Transverse colon (tissue), 4 donors: ENCODE results near the gene CCDC12. TPM values are rescaled to one million over a fixed set of nuclear protein-coding genes. Genes with fewer than 3 reads are reported as not detected.

Experiments
- DNase-seq: peaks from one replicate; pipeline ENCODE4 v3.0.0-alpha.2; 2019
- H3K27ac ChIP-seq, 4 donors: fragments of 200-600 bp; sonication (generic); 2 replicates each; pipeline ENCODE4 v1.5.1; 2016 to 2018; ENCODE audit warnings: inconsistent platforms in 4 of 4
- H3K27me3 ChIP-seq: fragments of 200-600 bp; sonication (generic); 2 replicates; pipeline ENCODE4 v1.5.1; 2017; ENCODE audit warnings: inconsistent platforms
- H3K36me3 ChIP-seq, 4 donors: fragments of 200-600 bp; sonication (generic); 2 replicates each; pipeline ENCODE4 v1.5.1; 2017 to 2019; ENCODE audit warnings: inconsistent platforms in 4 of 4
- H3K4me1 ChIP-seq, 4 donors: fragments of 200-600 bp; sonication (generic); 2 replicates each; pipeline ENCODE4 v1.5.1; 2017 to 2020; ENCODE audit warnings: inconsistent platforms in 4 of 4
- H3K4me3 ChIP-seq, 4 donors: fragments of 200-600 bp; sonication (generic); 1 replicate in 1 of 4; 2 replicates in 3 of 4; pipeline versions ENCODE4 v1.5.1 to v1.6.1; 2017 to 2019; ENCODE audit warnings: inconsistent platforms in 4 of 4
- H3K9me3 ChIP-seq, 2 donors: fragments of 200-600 bp; sonication (generic); 2 replicates each; pipeline ENCODE4 v1.5.1; 2017 to 2019; ENCODE audit warnings: inconsistent platforms in 2 of 2
- EP300 ChIP-seq: sonication (generic); formaldehyde crosslinking; IDR thresholded peaks from one replicate; pipeline ENCODE4 v1.6.1; 2017; ENCODE audit warnings: antibody characterized with exemption, low read depth
- POLR2A ChIP-seq: fragments of 450-650 bp; IDR thresholded peaks from one replicate; pipeline ENCODE4 v1.6.1; 2016; ENCODE audit warnings: antibody characterized with exemption, mild to moderate bottlenecking, moderate library complexity
- POLR2AphosphoS5 ChIP-seq, 3 donors: sonication (generic); formaldehyde crosslinking; IDR thresholded peaks; one replicate each; pipeline ENCODE4 v1.6.1; 2016; ENCODE audit warnings: antibody characterized with exemption in 3 of 3
- WGBS, 2 donors: methylation state at CpG; one replicate each; pipeline ENCODE4 v1.1.5; 2018; ENCODE audit warnings: low coverage in 1 of 2; 5-methylcytosine and 5-hydroxymethylcytosine counted together
- in situ Hi-C, 4 donors: fragments of 200-750 bp; cut with MboI; loops; one replicate each; pipeline versions ENCODE4 v1.15.0 to v1.15.1; 2017; ENCODE audit warnings: low sequenced_read_pairs in 3 of 4, low pct_ligation_motif_present in 1 of 4, low pct_unique_long_range_greater_than_20kb in 1 of 4
- intact Hi-C: fragments of 100-400 bp; cut with DNase I; formaldehyde crosslinking; loops from one replicate; pipeline ENCODE4 v1.15.1; 2023; ENCODE audit warnings: low total_unique reads
- total RNA-seq, 4 donors: library from RNA; depleted of rRNA; stranded (reverse); fragments of >200 nt; gene quantifications; one replicate each; pipeline ENCODE4 v1.1.0, GENCODE V29; 2016
- TF ChIP-seq, protein P1 (sequence below), 5 experiments: fragments of 200-600 bp in 3 of 5; fragments of 450-650 bp in 2 of 5; sonication (generic) in 3 of 5; IDR thresholded peaks; 1 replicate in 2 of 5; 2 replicates in 3 of 5; pipeline ENCODE4 v1.5.1; 2016 to 2017; ENCODE audit warnings: antibody characterized with exemption in 5 of 5, inconsistent platforms in 3 of 5, mild to moderate bottlenecking in 2 of 5, moderate library complexity in 1 of 5

CCDC12 gene
- total RNA-seq, 4 donors from 2014 or later = 50.1 to 72.9 (median 53.0) TPM

DNA sequence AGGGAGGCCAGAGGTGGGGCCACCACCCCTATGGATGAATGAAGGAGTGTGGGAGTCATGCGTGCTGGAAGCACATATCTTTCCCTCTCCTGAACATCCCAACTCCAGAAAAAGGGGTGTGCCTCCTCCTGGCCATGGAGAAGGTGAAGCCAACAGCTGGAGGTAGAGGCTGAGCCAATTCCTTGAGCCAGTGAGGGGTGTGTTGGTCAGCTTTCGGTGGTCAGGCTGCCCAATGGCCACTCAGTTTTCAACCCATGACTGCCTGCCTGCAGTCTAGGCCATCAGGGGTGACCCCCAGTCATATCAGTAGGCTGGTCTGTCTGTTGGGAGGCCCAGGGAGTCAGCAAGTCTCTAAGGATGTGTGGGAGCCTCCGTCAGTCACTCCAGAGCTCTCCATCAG is 85.4 kb downstream of the CCDC12 start:
- in situ Hi-C loops (loop anchor here in 1 of 4 donors (10.0 kb wide), 1 partner anchor 176 kb away; the partner anchor contains the start of gene PRSS50), intact Hi-C loops (no loop called here)
- peaks cover 19% of the 10 kb centered on the region for H3K27me3 ChIP-seq
- no peaks in the 10 kb centered on the region for H3K36me3 ChIP-seq
- TF ChIP-seq POLR2AphosphoS5 (IDR thresholded peaks at IDR 0.05) = no peak
- no peak for TF ChIP-seq POLR2A
- TF ChIP-seq EP300 = no peak
- no peaks in the 10 kb centered on the region for H3K9me3 ChIP-seq
- H3K4me3 ChIP-seq = no peak overlapping the region
- H3K4me1 ChIP-seq = peaks cover 0 to 13% (median 13%) of the 10 kb centered on the region in 4 donors
- DNase-seq = no peak
- H3K27ac ChIP-seq = no peak overlapping the region
- WGBS, 2 donors = 83 to 100% methylated on average over 1 to 2 of the region's 3 CpGs

DNA sequence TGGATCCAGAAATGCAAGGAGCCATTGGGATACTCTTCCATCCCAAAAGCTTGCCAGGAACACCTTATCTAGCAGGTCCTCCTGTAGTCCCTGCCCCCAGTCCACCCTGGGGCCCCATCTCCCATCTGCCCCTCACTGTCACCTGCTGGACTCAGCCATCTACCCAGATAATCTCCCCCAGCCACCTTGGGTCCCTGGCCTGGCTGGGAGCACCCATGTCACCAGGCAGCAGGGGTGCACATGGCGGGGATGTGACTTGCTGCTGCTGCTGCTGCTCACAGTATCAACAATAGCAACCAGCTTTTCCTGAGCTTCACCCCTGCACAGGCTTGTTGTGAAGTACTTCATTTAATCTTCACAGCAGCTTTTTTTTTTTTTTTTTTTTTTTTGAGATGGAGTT is 86.4 kb downstream of the CCDC12 start:
- H3K4me1 ChIP-seq = peaks cover 0 to 13% (median 13%) of the 10 kb centered on the region in 4 donors
- no peaks in the 10 kb centered on the region for H3K9me3 ChIP-seq
- intact Hi-C loops (no loop called here), in situ Hi-C loops (loop anchor here in 1 of 4 donors (10.0 kb wide), 1 partner anchor 175 kb away; the partner anchor contains the start of gene PRSS50)
- H3K27me3 ChIP-seq = peaks cover 19% of the 10 kb centered on the region
- whole genome bisulfite sequencing, 2 donors = 95 to 100% methylated on average over 1 of the region's 1 CpG
- DNase-seq = no peak
- no peak overlapping the region for H3K27ac ChIP-seq
- H3K36me3 ChIP-seq = no peaks in the 10 kb centered on the region
- H3K4me3 ChIP-seq = no peak overlapping the region
- TF ChIP-seq EP300 (no peak), POLR2A (no peak), POLR2AphosphoS5 (IDR thresholded peaks at IDR 0.05) (no peak)
- TF ChIP-seq, protein P1, sequence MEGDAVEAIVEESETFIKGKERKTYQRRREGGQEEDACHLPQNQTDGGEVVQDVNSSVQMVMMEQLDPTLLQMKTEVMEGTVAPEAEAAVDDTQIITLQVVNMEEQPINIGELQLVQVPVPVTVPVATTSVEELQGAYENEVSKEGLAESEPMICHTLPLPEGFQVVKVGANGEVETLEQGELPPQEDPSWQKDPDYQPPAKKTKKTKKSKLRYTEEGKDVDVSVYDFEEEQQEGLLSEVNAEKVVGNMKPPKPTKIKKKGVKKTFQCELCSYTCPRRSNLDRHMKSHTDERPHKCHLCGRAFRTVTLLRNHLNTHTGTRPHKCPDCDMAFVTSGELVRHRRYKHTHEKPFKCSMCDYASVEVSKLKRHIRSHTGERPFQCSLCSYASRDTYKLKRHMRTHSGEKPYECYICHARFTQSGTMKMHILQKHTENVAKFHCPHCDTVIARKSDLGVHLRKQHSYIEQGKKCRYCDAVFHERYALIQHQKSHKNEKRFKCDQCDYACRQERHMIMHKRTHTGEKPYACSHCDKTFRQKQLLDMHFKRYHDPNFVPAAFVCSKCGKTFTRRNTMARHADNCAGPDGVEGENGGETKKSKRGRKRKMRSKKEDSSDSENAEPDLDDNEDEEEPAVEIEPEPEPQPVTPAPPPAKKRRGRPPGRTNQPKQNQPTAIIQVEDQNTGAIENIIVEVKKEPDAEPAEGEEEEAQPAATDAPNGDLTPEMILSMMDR (IDR thresholded peaks at IDR 0.05) = no peak

DNA sequence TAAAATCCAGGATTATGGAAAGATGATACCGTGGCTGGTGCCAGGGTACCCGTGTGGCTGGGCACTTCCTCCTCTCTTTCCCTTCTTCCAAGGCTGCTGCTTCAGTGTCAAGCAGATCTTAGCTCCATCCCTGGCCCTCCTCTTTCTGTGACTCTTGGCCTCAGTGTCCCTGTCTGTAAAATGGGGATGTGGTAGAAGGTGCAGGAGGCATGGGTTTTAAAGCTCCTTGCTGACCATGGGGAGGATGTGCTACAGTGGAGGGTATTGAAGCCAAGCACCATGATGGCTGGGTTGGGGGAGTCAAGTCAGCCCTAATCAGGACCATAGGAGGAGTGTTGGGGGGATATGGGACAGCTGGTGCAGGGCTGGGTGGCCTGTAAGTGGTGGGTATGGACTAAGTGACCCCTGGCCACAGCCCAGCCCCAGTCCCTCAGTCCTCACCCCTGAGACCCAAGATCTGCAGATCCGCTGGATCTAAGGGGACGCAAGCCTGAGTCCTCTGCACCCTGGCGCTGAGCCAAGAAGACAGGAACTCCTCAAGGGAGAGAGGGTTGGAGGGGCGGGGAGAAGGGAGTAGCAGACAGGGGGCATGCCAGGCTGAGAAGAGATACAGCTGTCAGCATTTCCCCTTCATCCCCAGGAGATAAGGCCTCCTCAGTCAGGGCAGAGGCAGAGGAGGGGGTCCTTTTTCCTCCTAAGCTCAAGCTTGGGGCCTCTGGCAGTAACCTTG is 87.0 kb downstream of the CCDC12 start:
- in situ Hi-C loops = loop anchor here in 1 of 4 donors (10.0 kb wide), 1 partner anchor 175 kb away; the partner anchor contains the start of gene PRSS50
- peaks cover 0 to 13% (median 13%) of the 10 kb centered on the region in 4 donors for H3K4me1 ChIP-seq
- TF ChIP-seq, protein P1 (IDR thresholded peaks at IDR 0.05) = no peak
- TF ChIP-seq EP300 = no peak
- TF ChIP-seq POLR2A = no peak
- no peak for TF ChIP-seq POLR2AphosphoS5 (IDR thresholded peaks at IDR 0.05)
- no peak overlapping the region for H3K27ac ChIP-seq
- H3K36me3 ChIP-seq = no peaks in the 10 kb centered on the region
- 64% methylated on average over 6 of the region's 6 CpGs; no CpG with 5 or more reads in 1 of the 2 donors for WGBS, 2 donors
- H3K27me3 ChIP-seq = peaks cover 24% of the 10 kb centered on the region
- no peak for DNase-seq
- H3K4me3 ChIP-seq = no peak overlapping the region
- no peaks in the 10 kb centered on the region for H3K9me3 ChIP-seq
- intact Hi-C loops = no loop called here

DNA sequence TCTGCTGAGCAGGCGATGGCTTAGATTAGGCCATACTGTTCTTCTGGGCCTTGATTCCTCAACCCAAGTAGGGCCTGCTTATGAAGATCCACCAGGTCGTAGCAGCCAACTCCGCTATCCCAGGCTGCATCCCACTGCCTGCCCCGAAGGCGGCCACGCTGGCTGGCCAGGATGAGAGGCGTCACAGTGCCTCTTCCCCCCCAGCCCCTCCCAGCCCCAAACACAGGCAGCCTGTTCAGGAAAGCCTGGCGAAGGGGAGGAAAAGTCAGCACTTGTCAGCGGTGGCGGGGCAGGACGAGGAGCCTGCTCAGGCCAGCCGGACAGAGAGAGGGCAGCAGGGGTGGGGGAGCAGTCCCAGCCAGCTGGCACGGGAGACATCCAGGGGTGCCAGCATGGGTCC is 87.8 kb downstream of the CCDC12 start:
- no peaks in the 10 kb centered on the region for H3K36me3 ChIP-seq
- DNase-seq = no peak
- H3K4me3 ChIP-seq = no peak overlapping the region
- H3K4me1 ChIP-seq = peaks cover 0 to 17% (median 15%) of the 10 kb centered on the region in 4 donors
- peaks cover 30% of the 10 kb centered on the region for H3K27me3 ChIP-seq
- no peak overlapping the region for H3K27ac ChIP-seq
- H3K9me3 ChIP-seq = no peaks in the 10 kb centered on the region
- intact Hi-C loops (no loop called here), in situ Hi-C loops (no loop called here)
- 77 to 93% methylated on average over 3 to 9 of the region's 13 CpGs for WGBS, 2 donors
- TF ChIP-seq, protein P1 (IDR thresholded peaks at IDR 0.05) = no peak
- TF ChIP-seq POLR2AphosphoS5 (IDR thresholded peaks at IDR 0.05) (no peak), POLR2A (no peak), EP300 (no peak)
